Measurements from ENCODE around the gene LRP3. TPM values are rescaled to one million over a fixed set of nuclear protein-coding genes. Genes with fewer than 3 reads are reported as not detected.
A peak's percentile ranks its signal among the peaks of the same experiment; 100 is the strongest.

The LRP3 gene
- total and polyA plus RNA-seq, 2 of the 13 experiments (the other 11 are each of a cell fraction or from before 2014, with no cell fraction given): 17.6 to 51.6 TPM

DNA sequence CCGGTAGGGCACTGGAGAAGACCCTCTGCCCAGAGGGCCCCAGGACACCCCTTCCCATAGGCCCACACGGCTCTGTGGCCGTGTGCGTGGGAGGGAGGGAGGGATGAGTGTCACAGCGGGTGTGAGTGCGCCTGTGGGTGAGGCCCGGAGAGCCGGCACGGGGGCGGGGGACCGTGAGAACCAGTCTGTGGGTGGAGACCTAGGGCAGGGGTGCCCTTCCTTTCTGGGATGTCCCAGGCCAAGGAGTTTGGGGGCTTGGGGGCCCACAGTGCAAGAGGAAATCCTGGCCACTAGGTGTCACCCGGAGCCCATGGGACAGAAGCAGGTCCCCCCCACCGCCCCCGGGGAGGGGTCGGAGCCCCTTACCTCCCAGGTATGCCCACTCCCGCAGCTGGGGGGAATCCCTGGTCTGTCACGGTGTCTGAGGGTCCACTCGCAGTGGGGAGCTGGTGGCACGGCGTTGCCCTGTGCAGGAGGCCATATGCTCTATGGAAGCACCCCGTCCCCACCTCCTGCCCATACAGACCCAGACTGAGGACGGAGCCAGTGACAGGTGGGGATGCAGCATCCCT, 47.5 kb downstream of the LRP3 start (continued):
- TF ChIP-seq ARID3A (IDR thresholded peaks at IDR 0.05; ENCODE audit: low read depth, low read length): no peak
- no peak for TF ChIP-seq MAF1 (CRISPR knock-in tag; IDR thresholded peaks at IDR 0.05; ENCODE audit: borderline replicate concordance)
- TF ChIP-seq RARG (CRISPR knock-in tag; IDR thresholded peaks at IDR 0.05; ENCODE audit: low read depth): no peak
- no peak for TF ChIP-seq ZNF720 (CRISPR knock-in tag; IDR thresholded peaks at IDR 0.05)
- 0 out of 2 replicates have a peak, but pooled peaks have one; percentile 36 for TF ChIP-seq ZNF749 (CRISPR knock-in tag; IDR thresholded peaks at IDR 0.05; ENCODE audit: borderline replicate concordance)
- TF ChIP-seq CAMTA2 (CRISPR knock-in tag; IDR thresholded peaks at IDR 0.05; ENCODE audit: borderline replicate concordance): no peak
- TF ChIP-seq ZNF274 (CRISPR knock-in tag; IDR thresholded peaks at IDR 0.05): no peak
- TF ChIP-seq HOXD1 (CRISPR knock-in tag; IDR thresholded peaks at IDR 0.05): no peak
- no peak for TF ChIP-seq GPBP1L1 (CRISPR knock-in tag; IDR thresholded peaks at IDR 0.05)
- TF ChIP-seq, protein P1, sequence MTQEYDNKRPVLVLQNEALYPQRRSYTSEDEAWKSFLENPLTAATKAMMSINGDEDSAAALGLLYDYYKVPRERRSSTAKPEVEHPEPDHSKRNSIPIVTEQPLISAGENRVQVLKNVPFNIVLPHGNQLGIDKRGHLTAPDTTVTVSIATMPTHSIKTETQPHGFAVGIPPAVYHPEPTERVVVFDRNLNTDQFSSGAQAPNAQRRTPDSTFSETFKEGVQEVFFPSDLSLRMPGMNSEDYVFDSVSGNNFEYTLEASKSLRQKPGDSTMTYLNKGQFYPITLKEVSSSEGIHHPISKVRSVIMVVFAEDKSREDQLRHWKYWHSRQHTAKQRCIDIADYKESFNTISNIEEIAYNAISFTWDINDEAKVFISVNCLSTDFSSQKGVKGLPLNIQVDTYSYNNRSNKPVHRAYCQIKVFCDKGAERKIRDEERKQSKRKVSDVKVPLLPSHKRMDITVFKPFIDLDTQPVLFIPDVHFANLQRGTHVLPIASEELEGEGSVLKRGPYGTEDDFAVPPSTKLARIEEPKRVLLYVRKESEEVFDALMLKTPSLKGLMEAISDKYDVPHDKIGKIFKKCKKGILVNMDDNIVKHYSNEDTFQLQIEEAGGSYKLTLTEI (CRISPR knock-in tag; conservative IDR thresholded peaks at IDR 0.05): no peak
- no peak for TF ChIP-seq ZKSCAN8 (CRISPR knock-in tag; IDR thresholded peaks at IDR 0.05; ENCODE audit: borderline replicate concordance)
- TF ChIP-seq ZNF451 (CRISPR knock-in tag; IDR thresholded peaks at IDR 0.05): no peak
- TF ChIP-seq, protein P2, sequence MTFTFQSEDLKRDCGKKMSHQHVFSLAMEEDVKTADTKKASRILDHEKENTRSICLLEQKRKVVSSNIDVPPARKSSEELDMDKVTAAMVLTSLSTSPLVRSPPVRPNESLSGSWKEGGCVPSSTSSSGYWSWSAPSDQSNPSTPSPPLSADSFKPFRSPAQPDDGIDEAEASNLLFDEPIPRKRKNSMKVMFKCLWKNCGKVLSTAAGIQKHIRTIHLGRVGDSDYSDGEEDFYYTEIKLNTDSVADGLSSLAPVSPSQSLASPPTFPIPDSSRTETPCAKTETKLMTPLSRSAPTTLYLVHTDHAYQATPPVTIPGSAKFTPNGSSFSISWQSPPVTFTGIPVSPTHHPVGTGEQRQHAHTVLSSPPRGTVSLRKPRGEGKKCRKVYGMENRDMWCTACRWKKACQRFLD (CRISPR knock-in tag; IDR thresholded peaks at IDR 0.05; ENCODE audit: borderline replicate concordance): no peak
- no peak; the same call in none of the 2 replicates for TF ChIP-seq ZNF230 (CRISPR knock-in tag; IDR thresholded peaks at IDR 0.05)
- TF ChIP-seq ZNF205 (CRISPR knock-in tag; IDR thresholded peaks at IDR 0.05): no peak
- TF ChIP-seq ISX (CRISPR knock-in tag; conservative IDR thresholded peaks at IDR 0.05): no peak
- peak; percentile 23; the same call in 1 of the 2 replicates for TF ChIP-seq ZGPAT (CRISPR knock-in tag; IDR thresholded peaks at IDR 0.05)
- no peak for TF ChIP-seq ZNF326 (CRISPR knock-in tag; IDR thresholded peaks at IDR 0.05; ENCODE audit: borderline replicate concordance)
- TF ChIP-seq GATA4 (IDR thresholded peaks at IDR 0.05; ENCODE audit: borderline replicate concordance, low read depth): no peak
- no peak for TF ChIP-seq KAT7 (CRISPR knock-in tag; IDR thresholded peaks at IDR 0.05; ENCODE audit: borderline replicate concordance)
- no peak for TF ChIP-seq ZNF484 (CRISPR knock-in tag; IDR thresholded peaks at IDR 0.05; ENCODE audit: borderline replicate concordance, low read depth)
- no peak for TF ChIP-seq ASH2L (IDR thresholded peaks at IDR 0.05; ENCODE audit: insufficient read length, low read depth, low read length)
- TF ChIP-seq KLF15 (CRISPR knock-in tag; IDR thresholded peaks at IDR 0.05; ENCODE audit: borderline replicate concordance): no peak
